K562 (cell line): ENCODE data around the gene PDCD7. TPM values are rescaled to one million over a fixed set of nuclear protein-coding genes. Genes with fewer than 3 reads are reported as not detected.
A peak's percentile ranks its signal among the peaks of the same experiment; 100 is the strongest.

Source experiments
- ATAC-seq: fragments of 200-7000 bp; cut with Tn5 transposase; 3 replicates; pipeline ENCODE4 v1.9.1; 2020; ENCODE audit warnings: moderate library complexity
- BruUV-seq: library from RNA; stranded (reverse); fragments of 400-500 nt; replicated peaks from 2 replicates; lab custom pipeline; 2021; lab: Mats Ljungman, UMichigan
- CTCF ChIA-PET: fragments of 300-600 bp; formaldehyde crosslinking; extraction: SDS; loops from one replicate; lab custom pipeline; 2021; ENCODE audit warnings: low intra/inter-chr PET ratio; lab: Yijun Ruan, JAX
- POLR2A ChIA-PET: fragments of 300-600, 350-650 bp; sonication (Branson Sonifier 250); formaldehyde crosslinking; extraction: SDS; loops from one replicate; lab custom pipeline; 2021; ENCODE audit warnings: antibody characterized with exemption, inconsistent platforms; lab: Yijun Ruan, JAX
- DNase-seq, 4 experiments: peaks; one replicate each; pipeline versions ENCODE4 v3.0.0 to v3.0.0-alpha.2; 2011 to 2018; ENCODE audit warnings: low spot score in 3 of 4, mixed read lengths in 3 of 4; ENCODE audit errors: extremely low read depth in 1 of 4
- FAIRE-seq: peaks from 2 replicates; lab custom pipeline; 2011; peaks lifted over from hg19 to GRCh38; lab: Jason Lieb, UNC
- H2AFZ ChIP-seq: 2 replicates; pipeline ENCODE4 v1.6.0; 2011; ENCODE audit warnings: low read depth, low read length, control low read depth, inconsistent platforms
- H3K27ac ChIP-seq: fragments of 200-600 bp; 3 replicates; pipeline ENCODE4 v1.8.0; 2011; ENCODE audit warnings: low read depth, mild to moderate bottlenecking, control low read depth, inconsistent platforms, low read length, moderate library complexity, mixed read lengths; ENCODE audit errors: extremely low read depth
- H3K27me3 ChIP-seq, 2 experiments: fragments of 300-600 bp in 1 of 2; 2 replicates in 1 of 2; 3 replicates in 1 of 2; pipeline versions ENCODE4 v1.6.0 to v1.8.0; 2011; ENCODE audit warnings: inconsistent platforms in 2 of 2, low read length in 2 of 2, mild to moderate bottlenecking in 1 of 2, mixed read lengths in 1 of 2, moderate library complexity in 1 of 2; ENCODE audit not compliant: control insufficient read depth in 2 of 2, insufficient read depth in 2 of 2
- H3K36me3 ChIP-seq: fragments of 300-600 bp; 3 replicates; pipeline ENCODE4 v1.8.0; 2011; ENCODE audit warnings: mild to moderate bottlenecking, low read length, inconsistent platforms; ENCODE audit not compliant: control insufficient read depth, insufficient read depth
- H3K4me1 ChIP-seq, 2 experiments: fragments of 200-600 bp in 1 of 2; replicated peaks in 1 of 2; 2 replicates in 1 of 2; 3 replicates in 1 of 2; pipeline versions ENCODE4 v1.5.1 to v1.8.0; 2011; ENCODE audit warnings: inconsistent platforms in 2 of 2, low read length in 2 of 2, mild to moderate bottlenecking in 1 of 2, mixed read lengths in 1 of 2, moderate library complexity in 1 of 2; ENCODE audit not compliant: control insufficient read depth in 2 of 2, insufficient read depth in 2 of 2
- H3K4me2 ChIP-seq: 2 replicates; pipeline ENCODE4 v1.6.1; 2011; ENCODE audit warnings: low read length, control low read depth, inconsistent platforms, mixed read lengths; ENCODE audit not compliant: insufficient read depth
- H3K4me3 ChIP-seq: fragments of 200-600 bp; sonication (generic), shearing (Covaris generic); 2 replicates; pipeline ENCODE4 v1.5.1; 2016; ENCODE audit warnings: control low read depth, inconsistent platforms
- H3K79me2 ChIP-seq: fragments of 200-600 bp; 3 replicates; pipeline ENCODE4 v1.8.0; 2011; ENCODE audit warnings: low read length, inconsistent platforms; ENCODE audit not compliant: control insufficient read depth, insufficient read depth
- H3K9ac ChIP-seq, 2 experiments: 2 replicates each; pipeline versions ENCODE4 v1.6.0 to v1.6.1; 2011; ENCODE audit warnings: low read depth in 2 of 2, low read length in 2 of 2, control low read depth in 1 of 2, inconsistent platforms in 1 of 2, mild to moderate bottlenecking in 1 of 2, mixed read lengths in 1 of 2; ENCODE audit not compliant: insufficient read depth in 1 of 2
- H3K9me1 ChIP-seq: one replicate; pipeline ENCODE4 v1.6.0; 2011; ENCODE audit warnings: inconsistent platforms, mild to moderate bottlenecking, low read length, moderate library complexity; ENCODE audit not compliant: control insufficient read depth, insufficient read depth
- H3K9me3 ChIP-seq: replicated peaks from 2 replicates; pipeline ENCODE4 v1.5.1; 2011; ENCODE audit warnings: low read depth, low read length, inconsistent platforms; ENCODE audit not compliant: control insufficient read depth, insufficient read depth
- H4K20me1 ChIP-seq: replicated peaks from 2 replicates; pipeline ENCODE4 v1.6.1; 2011; ENCODE audit warnings: low read length, inconsistent platforms, mixed read lengths; ENCODE audit not compliant: control insufficient read depth, insufficient read depth
- BRD4 ChIP-seq: fragments of 200-600 bp; sonication (generic); IDR thresholded peaks from 2 replicates; pipeline ENCODE4 v1.6.1; 2017; ENCODE audit warnings: inconsistent platforms
- COPS2 ChIP-seq: fragments of 450-650 bp; conservative IDR thresholded peaks from 2 replicates; pipeline ENCODE4 v1.6.1; 2016; ENCODE audit warnings: mild to moderate bottlenecking, moderate library complexity
- CREM ChIP-seq: IDR thresholded peaks from 2 replicates; pipeline ENCODE4 v1.6.1; 2014; ENCODE audit warnings: antibody characterized with exemption, low read depth
- L3MBTL2 ChIP-seq: fragments of 450-650 bp; IDR thresholded peaks from 2 replicates; pipeline ENCODE4 v1.6.1; 2016; ENCODE audit warnings: mild to moderate bottlenecking, moderate library complexity
- NFIC ChIP-seq: fragments of 450-650 bp; IDR thresholded peaks from 2 replicates; pipeline ENCODE4 v1.6.1; 2017; ENCODE audit warnings: mild to moderate bottlenecking, inconsistent platforms
- POLR2H ChIP-seq: IDR thresholded peaks from 2 replicates; pipeline ENCODE4 v1.6.1; 2016; ENCODE audit warnings: missing genetic modification characterization, low read depth, mild to moderate bottlenecking, control low read depth, missing compliant biosample characterization, moderate library complexity
- POLR3A ChIP-seq: IDR thresholded peaks from 2 replicates; pipeline ENCODE4 v1.6.1; 2011; ENCODE audit warnings: borderline replicate concordance, mild to moderate bottlenecking, moderate library complexity; ENCODE audit not compliant: insufficient read length, insufficient read depth; ENCODE audit errors: extremely low read depth
- SIN3B ChIP-seq: fragments of 450-650 bp; IDR thresholded peaks from 2 replicates; pipeline ENCODE4 v1.6.1; 2017; ENCODE audit warnings: low read depth, mild to moderate bottlenecking, moderate library complexity
- ZFX ChIP-seq: sonication (generic); formaldehyde crosslinking; IDR thresholded peaks from 2 replicates; pipeline ENCODE4 v1.8.0; 2022; ENCODE audit warnings: mild to moderate bottlenecking, missing genetic modification reagents, moderate library complexity
- ZNF3 ChIP-seq: fragments of 250-450 bp; sonication (Bioruptor Pico); IDR thresholded peaks from 2 replicates; pipeline ENCODE4 v1.5.0; 2021; ENCODE audit warnings: mild to moderate bottlenecking, moderate library complexity
- WGBS: fragments of 100-300 bp; shearing (Covaris generic); methylation state at CpG from one replicate; pipeline ENCODE4 v1.1.6; 2016; ENCODE audit warnings: low coverage, mixed read lengths; ENCODE audit not compliant: insufficient coverage; ENCODE audit errors: missing lambda C conversion rate; 5-methylcytosine and 5-hydroxymethylcytosine counted together
- in situ Hi-C: fragments of 300-500 bp; cut with MboI; formaldehyde crosslinking; loops from 4 replicates; pipeline ENCODE4 v1.15.0; 2018; ENCODE audit warnings: inconsistent platforms, mixed read lengths
- intact Hi-C: fragments of 100-400 bp; cut with micrococcal nuclease; formaldehyde crosslinking; loops from 2 replicates; pipeline ENCODE4 v1.14.2; 2022
- polyA plus RNA-seq, 8 experiments: library from polyadenylated mRNA; depleted of rRNA in 4 of 8; stranded (reverse) in 5 of 8; unstranded in 3 of 8; fragments of >200 nt; fragmentation: Nextera tagmentation in 2 of 8; fragmentation: Illumina TruSeq in 1 of 8; extraction: Ambion mirVana in 2 of 8; extraction: Trizol in 1 of 8; gene quantifications; 2 replicates each; pipeline versions ENCODE4 v1.2.1 to v1.2.3, GENCODE V29; 2011 to 2014; ENCODE audit warnings: inconsistent platforms in 1 of 8, missing spikeins in 1 of 8
- total RNA-seq, 7 experiments: library from RNA; depleted of rRNA in 6 of 7; stranded (reverse); fragments of >200 nt in 6 of 7; fragmentation: Illumina TruSeq in 2 of 7; extraction: Trizol in 2 of 7; gene quantifications; 2 replicates each; pipeline versions ENCODE4 v1.2.1 to v1.2.3, GENCODE V29; 2011 to 2021; ENCODE audit warnings: low replicate concordance in 1 of 7
- TF ChIP-seq, protein P1 (sequence below), 2 experiments: IDR thresholded peaks; 2 replicates each; pipeline ENCODE4 v1.6.1; 2011; ENCODE audit warnings: borderline replicate concordance in 1 of 2, control low read depth in 1 of 2, low read depth in 1 of 2, low read length in 1 of 2, mild to moderate bottlenecking in 1 of 2, mixed read lengths in 1 of 2, moderate library complexity in 1 of 2; ENCODE audit not compliant: insufficient read depth in 1 of 2, insufficient read length in 1 of 2, poor library complexity in 1 of 2, severe bottlenecking in 1 of 2; ENCODE audit errors: extremely low read depth in 1 of 2
- TF ChIP-seq, protein P2 (sequence below): sonication (generic); formaldehyde crosslinking; IDR thresholded peaks from 2 replicates; pipeline ENCODE4 v1.8.1; 2023; ENCODE audit warnings: mild to moderate bottlenecking, missing genetic modification reagents

Gene PDCD7
- total and polyA plus RNA-seq, 9 of the 15 experiments (the other 6 are each of a cell fraction or from before 2014, with no cell fraction given), result 11.8 to 30.2 (median 18.8) TPM

DNA sequence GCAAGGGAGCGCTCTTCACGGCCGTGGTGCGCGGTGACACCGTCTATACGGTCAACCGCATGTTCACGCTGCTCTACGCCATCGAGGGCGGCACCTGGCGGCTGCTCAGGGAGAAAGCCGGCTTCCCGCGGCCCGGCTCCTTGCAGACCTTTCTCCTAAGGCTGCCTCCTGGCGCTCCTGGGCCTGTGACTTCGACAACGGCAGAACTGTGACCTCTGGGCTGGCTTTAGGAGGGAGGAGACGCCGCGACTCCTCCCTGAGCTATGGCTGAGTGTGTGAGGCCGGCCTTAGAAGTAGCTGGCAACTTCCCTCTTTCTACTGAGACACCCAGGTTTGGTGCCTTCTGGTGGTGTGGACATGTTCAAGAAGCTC is 55.6 kb downstream of the PDCD7 start:
- intact Hi-C loops (no loop called here), in situ Hi-C loops (no loop called here)
- Histone ChIP-seq H3K4me2 (no peak overlapping the region), H3K79me2 (no peaks in the 10 kb centered on the region), H3K4me1 (peaks cover 0 to 16% of the 10 kb centered on the region in 2 experiments; a peak in 2 of 5 replicates), H3K9me1 (no peaks in the 10 kb centered on the region), H3K27me3 (peaks cover 11 to 29% of the 10 kb centered on the region in 2 experiments), H4K20me1 (no peaks in the 10 kb centered on the region), H3K36me3 (no peaks in the 10 kb centered on the region), H2AFZ (no peak overlapping the region), H3K9ac (no peak overlapping the region), H3K4me3 (no peak overlapping the region), H3K27ac (no peak overlapping the region), H3K9me3 (no peaks in the 10 kb centered on the region; the same call in 1 of the 2 replicates)
- POLR2A ChIA-PET, result no interaction called here
- TF ChIP-seq ZNF3 (CRISPR knock-in tag) (no peak), COPS2 (no peak), L3MBTL2 (peak; percentile 39; the same call in 1 of the 2 replicates), POLR3A (no peak), SIN3B (no peak), CREM (no peak), POLR2H (no peak), NFIC (peak; percentile 16; the same call in 1 of the 2 replicates), ZFX (CRISPR knock-in tag) (0 out of 2 replicates have a peak, but pooled peaks have one; percentile 15), BRD4 (no peak)
- TF ChIP-seq, protein P1, sequence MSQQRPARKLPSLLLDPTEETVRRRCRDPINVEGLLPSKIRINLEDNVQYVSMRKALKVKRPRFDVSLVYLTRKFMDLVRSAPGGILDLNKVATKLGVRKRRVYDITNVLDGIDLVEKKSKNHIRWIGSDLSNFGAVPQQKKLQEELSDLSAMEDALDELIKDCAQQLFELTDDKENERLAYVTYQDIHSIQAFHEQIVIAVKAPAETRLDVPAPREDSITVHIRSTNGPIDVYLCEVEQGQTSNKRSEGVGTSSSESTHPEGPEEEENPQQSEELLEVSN (IDR thresholded peaks at IDR 0.05; ENCODE audit: borderline replicate concordance in 1 of 2, extremely low read depth in 1 of 2, insufficient read depth in 1 of 2, insufficient read length in 1 of 2, low read depth in 1 of 2, low read length in 1 of 2, poor library complexity in 1 of 2, severe bottlenecking in 1 of 2), result peak in 1 of 2 experiments; percentile 32
- TF ChIP-seq, protein P2, sequence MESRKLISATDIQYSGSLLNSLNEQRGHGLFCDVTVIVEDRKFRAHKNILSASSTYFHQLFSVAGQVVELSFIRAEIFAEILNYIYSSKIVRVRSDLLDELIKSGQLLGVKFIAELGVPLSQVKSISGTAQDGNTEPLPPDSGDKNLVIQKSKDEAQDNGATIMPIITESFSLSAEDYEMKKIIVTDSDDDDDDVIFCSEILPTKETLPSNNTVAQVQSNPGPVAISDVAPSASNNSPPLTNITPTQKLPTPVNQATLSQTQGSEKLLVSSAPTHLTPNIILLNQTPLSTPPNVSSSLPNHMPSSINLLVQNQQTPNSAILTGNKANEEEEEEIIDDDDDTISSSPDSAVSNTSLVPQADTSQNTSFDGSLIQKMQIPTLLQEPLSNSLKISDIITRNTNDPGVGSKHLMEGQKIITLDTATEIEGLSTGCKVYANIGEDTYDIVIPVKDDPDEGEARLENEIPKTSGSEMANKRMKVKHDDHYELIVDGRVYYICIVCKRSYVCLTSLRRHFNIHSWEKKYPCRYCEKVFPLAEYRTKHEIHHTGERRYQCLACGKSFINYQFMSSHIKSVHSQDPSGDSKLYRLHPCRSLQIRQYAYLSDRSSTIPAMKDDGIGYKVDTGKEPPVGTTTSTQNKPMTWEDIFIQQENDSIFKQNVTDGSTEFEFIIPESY (CRISPR knock-in tag), result 0 out of 2 replicates have a peak, but pooled peaks have one; percentile 79
- no peak for FAIRE-seq
- 29% methylated on average over 19 of the region's 24 CpGs for WGBS
- CTCF ChIA-PET, result no interaction called here
- BruUV-seq, result no TSS peak
- DNase-seq, result no peak
- peak; percentile 47 for ATAC-seq
